OCI-M2 (cell line): ENCODE results near the gene ERG28.

Source experiments
- DNase-seq: peaks from one replicate; lab custom pipeline; 2025; ENCODE audit not compliant: unreplicated experiment; lab: John Stamatoyannopoulos, UW

ERG28 gene

GRCh38 chr14:75660238-75660629, 442 bp downstream of the ERG28 start:
- no peak for DNase-seq

GRCh38 chr14:75658957-75659356, 1.7 kb downstream of the ERG28 start:
- no peak for DNase-seq

GRCh38 chr14:75657331-75657730, 3.3 kb downstream of the ERG28 start:
- no peak for DNase-seq

- DNase-seq: no peak
Observed at GRCh38 chr14:75655235-75655634, 5.4 kb downstream of the ERG28 start.

DNA sequence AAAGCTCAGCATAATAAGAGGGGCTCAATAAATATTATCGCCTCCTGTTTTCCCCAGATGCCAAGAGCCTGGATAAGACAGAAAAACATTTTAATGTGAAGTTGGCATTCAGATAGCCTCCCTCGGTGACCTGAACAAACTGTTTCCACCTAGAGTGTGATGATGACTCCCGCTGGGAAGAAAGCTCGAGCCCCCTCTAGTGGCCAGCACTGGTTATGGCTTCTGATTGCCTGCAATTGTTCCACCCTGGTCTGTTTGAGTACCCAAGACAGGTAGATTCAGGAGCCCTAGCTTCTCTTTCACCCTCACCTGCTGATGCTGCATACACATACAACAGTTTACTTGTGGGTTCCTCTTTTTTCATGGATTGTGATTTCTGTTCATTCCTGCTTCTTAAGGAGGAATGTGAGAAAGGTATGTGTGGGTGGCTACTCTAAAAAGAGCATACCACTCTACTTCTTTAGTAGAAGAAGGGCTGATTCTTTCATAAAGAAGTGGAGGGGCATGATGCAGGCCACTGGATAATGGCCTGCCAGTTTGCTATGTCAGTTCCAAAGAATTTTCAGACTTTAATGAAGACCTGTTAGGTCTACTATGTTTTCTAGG, 6.4 kb downstream of the ERG28 start:
- DNase-seq: peak; percentile 53

DNA sequence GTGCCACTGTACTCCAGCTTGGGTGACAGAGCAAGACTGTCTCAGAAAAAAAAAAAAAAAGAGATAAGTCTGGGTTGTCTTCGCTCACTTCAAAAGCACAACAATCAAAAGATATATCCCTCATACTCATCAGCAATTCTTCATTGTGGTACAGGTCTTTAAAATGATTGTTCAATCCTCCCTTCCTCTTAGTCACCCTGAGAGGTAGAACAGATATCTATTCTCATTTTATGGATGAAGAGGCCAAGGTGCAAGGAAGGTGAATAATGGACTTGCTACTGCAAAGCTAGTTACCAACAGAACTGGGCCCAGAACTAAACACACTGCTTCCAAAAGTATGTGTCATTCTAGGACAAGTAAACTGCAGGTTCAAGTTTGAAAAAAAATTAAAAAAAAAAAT, 7.1 kb downstream of the ERG28 start:
- DNase-seq: no peak

- no peak for DNase-seq
Observed at GRCh38 chr14:75650253-75651058, 10.2 kb downstream of the ERG28 start.

GRCh38 chr14:75649773-75650172, 10.9 kb downstream of the ERG28 start:
- DNase-seq: no peak

DNA sequence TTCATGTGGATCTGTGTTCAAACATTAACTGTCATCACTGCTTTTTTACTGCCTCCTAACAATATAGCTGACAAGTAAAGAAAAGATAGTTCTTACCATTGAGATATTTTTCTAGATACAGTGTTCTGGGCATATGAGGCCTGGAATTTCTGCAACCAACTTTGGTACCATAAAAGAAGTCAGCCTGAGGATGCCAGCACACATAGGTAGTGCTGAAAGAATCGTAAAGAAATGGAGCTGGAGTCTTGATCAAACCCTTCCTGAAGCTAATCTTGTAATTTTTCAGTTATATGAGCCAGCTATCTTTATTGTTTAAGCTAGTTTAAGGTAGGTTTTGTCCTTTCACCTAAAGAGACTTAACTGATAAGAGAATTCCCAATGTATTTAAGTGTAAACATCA, 11.3 kb downstream of the ERG28 start:
- DNase-seq: no peak

DNA sequence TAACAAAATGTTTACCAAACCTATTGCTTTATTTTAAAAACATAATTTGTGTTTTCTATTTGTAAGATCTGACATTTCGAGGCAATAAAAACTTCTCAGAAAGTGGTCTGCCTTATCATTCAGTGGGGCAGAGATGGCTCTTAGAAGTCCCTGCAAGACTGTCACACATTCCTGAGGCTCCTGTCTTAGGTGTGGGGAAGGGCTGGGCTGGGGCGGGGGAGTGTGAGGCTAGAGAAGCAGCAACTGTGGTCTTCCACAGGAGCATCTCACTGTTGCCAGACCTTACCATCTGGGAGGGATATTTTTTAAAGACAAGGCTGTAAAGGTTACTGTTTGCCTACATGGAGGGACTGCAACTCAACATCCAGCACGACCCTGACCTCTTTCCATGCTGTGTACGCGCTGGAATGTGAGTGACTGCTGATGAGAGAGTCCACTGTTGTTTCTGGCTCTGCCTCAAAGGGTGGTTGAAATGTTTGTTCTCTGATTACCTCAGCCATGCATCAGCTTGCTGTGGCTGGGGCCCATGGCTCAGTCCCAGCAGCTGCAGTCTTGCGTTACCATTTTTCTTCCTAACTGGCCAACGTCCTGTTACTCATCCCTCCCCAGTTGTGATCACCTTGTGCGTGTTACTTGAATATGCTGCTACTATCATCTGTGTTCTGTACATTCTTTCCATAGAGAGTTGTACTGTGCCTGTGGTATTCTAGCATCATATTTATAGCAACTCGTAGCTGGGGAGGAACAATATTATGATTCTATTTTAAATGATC, 12.4 kb downstream of the ERG28 start:
- no peak for DNase-seq

DNA sequence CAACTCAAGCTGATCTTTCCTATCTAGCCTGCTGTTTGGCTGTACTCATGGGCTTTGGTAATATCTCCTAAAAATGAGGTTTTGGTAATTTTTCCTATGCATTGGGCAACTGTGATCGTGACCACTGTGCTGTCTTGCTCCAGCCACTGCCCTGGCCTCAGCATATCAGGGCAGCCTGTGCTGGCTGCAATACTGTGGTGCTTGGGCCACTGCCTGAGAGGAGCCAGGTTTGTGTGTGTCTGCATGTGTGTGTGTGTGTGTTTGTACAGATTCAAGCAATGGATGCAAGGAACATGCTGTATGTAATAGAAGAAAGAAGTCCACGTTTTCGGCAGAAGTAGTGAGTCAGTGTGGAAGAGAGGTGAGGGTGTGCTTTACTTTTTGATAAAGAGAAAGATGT, 13.0 kb downstream of the ERG28 start:
- no peak for DNase-seq

DNA sequence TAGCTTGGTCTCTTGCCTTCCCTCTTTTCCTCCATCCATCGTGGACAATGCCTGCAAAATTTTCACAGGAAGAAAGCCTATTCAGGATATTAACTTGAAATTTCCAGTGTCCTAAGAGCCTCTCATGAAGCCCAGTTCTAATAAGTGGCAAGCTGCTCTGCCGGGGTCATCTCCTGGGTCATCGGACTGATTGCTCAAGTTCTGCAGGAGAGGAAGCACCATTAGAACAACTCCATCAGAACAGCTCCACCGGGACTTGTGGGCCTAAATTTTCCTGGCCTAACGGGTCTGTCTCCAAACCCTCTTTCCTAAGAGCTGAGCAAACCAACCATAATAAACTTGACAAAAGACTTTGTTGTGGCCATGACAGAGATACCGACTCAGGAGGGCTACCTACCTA, 13.9 kb downstream of the ERG28 start:
- DNase-seq: no peak

DNA sequence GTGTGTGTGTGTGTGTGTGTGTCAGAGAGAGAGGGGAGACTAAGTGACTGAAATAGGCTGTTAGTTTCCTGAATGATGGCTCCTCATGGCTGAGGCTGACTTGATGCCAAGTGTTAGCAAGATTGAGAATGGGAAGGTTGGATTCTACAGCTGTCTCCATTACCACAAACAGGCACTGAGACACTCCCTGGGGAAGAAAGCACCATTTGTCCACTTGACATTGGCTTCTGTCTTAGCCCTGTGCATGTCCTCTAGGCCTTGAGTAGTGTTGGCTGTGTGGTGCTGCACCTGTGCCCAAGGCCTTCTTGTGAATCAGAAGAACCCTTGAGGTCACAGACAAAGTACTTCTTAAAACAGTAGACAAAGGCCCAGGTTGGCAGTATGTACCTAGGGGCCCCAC, 15.6 kb downstream of the ERG28 start:
- DNase-seq: no peak

DNA sequence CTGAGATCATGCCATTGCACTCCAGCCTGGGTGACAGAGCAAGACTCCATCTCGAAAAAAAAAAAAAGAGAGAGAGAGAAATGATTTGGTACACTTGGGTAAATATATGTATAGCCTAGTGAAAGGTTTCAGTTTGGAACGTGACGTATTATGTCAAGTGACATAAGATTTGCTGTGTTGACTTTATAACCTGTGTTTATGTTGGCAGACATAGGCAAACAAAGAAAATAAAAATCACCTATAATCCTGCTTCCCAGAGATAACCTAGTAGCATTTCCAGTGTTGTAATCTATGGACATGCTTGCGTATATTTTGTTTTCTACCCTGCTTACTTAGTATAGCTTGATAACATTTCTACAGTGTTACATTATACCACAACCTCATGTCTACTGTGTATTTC, 16.7 kb downstream of the ERG28 start:
- DNase-seq: no peak

DNA sequence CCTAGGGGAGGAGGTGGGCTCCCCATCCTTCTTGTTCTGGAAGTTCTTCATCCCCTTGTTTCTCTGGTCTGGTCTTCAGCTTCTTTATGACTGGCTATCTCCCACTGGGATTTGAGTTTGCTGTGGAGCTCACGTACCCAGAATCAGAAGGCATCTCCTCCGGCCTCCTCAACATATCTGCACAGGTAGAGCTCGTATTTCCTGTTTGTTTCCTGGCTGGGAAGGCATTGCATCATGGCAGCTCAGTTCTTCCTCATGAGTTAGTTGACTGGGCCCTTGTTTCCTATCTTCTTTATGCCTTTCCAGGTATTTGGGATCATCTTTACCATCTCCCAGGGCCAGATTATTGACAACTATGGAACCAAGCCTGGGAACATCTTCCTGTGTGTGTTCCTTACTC, 19.8 kb downstream of the ERG28 start:
- no peak for DNase-seq

DNA sequence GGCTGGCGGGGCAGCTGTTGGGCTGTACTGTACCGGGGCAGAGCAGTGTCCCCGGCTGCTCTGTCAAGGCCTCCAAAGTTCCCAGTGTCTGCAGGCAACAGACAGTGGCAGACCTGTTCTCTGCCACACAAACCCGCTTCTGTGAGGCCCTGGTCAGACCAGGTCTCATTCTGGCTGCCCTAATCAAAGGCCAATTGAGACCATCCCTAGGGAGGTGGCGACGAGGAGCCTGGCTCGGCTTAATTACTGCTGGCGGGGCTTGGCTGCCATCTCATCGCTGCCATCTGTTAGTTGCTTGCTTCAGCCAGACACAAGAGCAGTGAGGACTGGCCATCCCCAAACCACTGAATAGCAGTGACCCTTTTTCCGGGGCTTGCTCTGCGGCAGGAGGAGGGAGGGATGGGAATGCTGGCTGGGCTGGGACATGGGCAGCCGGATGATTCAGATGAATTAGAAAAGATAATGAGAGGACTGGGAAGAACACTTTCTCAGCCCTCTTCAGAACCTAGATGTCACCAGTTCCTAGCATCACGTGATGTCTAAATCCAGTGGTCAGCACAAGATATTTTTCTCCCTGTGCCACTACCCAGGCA, 24.5 kb downstream of the ERG28 start:
- DNase-seq: no peak

DNA sequence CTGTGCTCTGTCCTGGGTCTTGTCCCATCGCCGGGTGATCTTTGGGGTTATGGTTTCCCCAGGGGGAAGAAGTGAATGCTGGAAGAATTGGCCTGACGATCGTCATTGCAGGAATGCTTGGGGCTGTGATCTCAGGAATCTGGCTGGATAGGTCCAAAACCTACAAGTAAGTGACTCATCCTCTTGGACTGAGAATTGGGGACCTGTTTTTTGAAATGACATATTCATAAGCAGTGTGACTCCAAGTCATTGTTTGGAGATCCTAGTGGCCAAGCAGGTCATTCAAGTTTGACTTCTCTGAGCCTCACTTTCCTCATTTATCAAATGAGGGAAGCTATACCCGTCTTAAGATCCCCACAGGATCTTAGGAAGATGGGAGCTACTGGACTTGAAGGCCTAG, 25.8 kb downstream of the ERG28 start:
- no peak for DNase-seq

- no peak for DNase-seq
Observed at GRCh38 chr14:75631453-75631831, 29.2 kb downstream of the ERG28 start.

GRCh38 chr14:75630695-75631452, 29.8 kb downstream of the ERG28 start:
- DNase-seq: no peak

- DNase-seq: no peak
Observed at GRCh38 chr14:75628816-75629215, 31.9 kb downstream of the ERG28 start.

GRCh38 chr14:75627406-75627805, 33.3 kb downstream of the ERG28 start:
- DNase-seq: no peak
